OCI-M2 (cell line): ENCODE results near the gene SYNPO2.
"Not testable (repeated sequence)": the region's sequence is repeated elsewhere in the genome, so short reads cannot be mapped to it uniquely, and the experiment has no call there.

Experiments used
- DNase-seq: peaks from one replicate; lab custom pipeline; 2025; ENCODE audit not compliant: unreplicated experiment; lab: John Stamatoyannopoulos, UW

SYNPO2 gene

GRCh38 chr4:118969359-118969758, 80.7 kb downstream of the SYNPO2 start:
- DNase-seq, result no peak

- no peak for DNase-seq
These were observed 83.5 kb downstream of the SYNPO2 start for GRCh38 chr4:118972167-118972566.

- no peak for DNase-seq
These were observed 84.6 kb downstream of the SYNPO2 start for GRCh38 chr4:118973295-118973694.

- DNase-seq, result no peak
These were observed 86.1 kb downstream of the SYNPO2 start for GRCh38 chr4:118974758-118975157.

GRCh38 chr4:118975449-118976192, 87.0 kb downstream of the SYNPO2 start:
- no peak for DNase-seq

GRCh38 chr4:118976193-118976560, 87.5 kb downstream of the SYNPO2 start:
- not testable (repeated sequence) for DNase-seq

- not testable (repeated sequence) for DNase-seq
These were observed 88.4 kb downstream of the SYNPO2 start for GRCh38 chr4:118977100-118977499.

GRCh38 chr4:118979712-118980111, 91.1 kb downstream of the SYNPO2 start:
- no peak for DNase-seq

- DNase-seq, result no peak
These were observed 92.7 kb downstream of the SYNPO2 start for GRCh38 chr4:118981171-118981838.

GRCh38 chr4:118981839-118982381, 93.3 kb downstream of the SYNPO2 start:
- DNase-seq, result no peak

- DNase-seq, result no peak
These were observed 94.6 kb downstream of the SYNPO2 start for GRCh38 chr4:118983293-118983692.

GRCh38 chr4:118983831-118984230, 95.2 kb downstream of the SYNPO2 start:
- no peak for DNase-seq

GRCh38 chr4:118985170-118986000, 96.7 kb downstream of the SYNPO2 start:
- DNase-seq, result no peak

GRCh38 chr4:118987959-118988634, 99.4 kb downstream of the SYNPO2 start:
- DNase-seq, result no peak

GRCh38 chr4:118988635-118988972, 100.0 kb downstream of the SYNPO2 start:
- DNase-seq, result no peak

- DNase-seq, result no peak
These were observed 100.7 kb downstream of the SYNPO2 start for GRCh38 chr4:118989098-118990080.

- no peak for DNase-seq
These were observed 103.0 kb downstream of the SYNPO2 start for GRCh38 chr4:118991686-118992085.

- no peak for DNase-seq
These were observed 103.5 kb downstream of the SYNPO2 start for GRCh38 chr4:118992149-118992548.

- no peak for DNase-seq
These were observed 104.7 kb downstream of the SYNPO2 start for GRCh38 chr4:118993333-118993732.

GRCh38 chr4:118994030-118994429, 105.4 kb downstream of the SYNPO2 start:
- DNase-seq, result no peak
